Right lobe of liver (tissue), 6 donors: ENCODE data around the gene MYLK4. TPM values are rescaled to one million over a fixed set of nuclear protein-coding genes. Genes with fewer than 3 reads are reported as not detected.

Source experiments
- ATAC-seq, 4 donors: fragments of 200-7000 bp; cut with Tn5 transposase; one replicate each; pipeline ENCODE4 v1.9.1; 2020; ENCODE audit warnings: mild to moderate bottlenecking in 4 of 4, moderate library complexity in 4 of 4
- DNase-seq, 3 donors: peaks; one replicate each; pipeline ENCODE4 v3.0.0-alpha.2; 2020
- H3K27ac ChIP-seq, 3 donors: fragments of 200-600 bp; one replicate each; pipeline ENCODE4 v1.8.0; 2022
- H3K27me3 ChIP-seq, 2 donors: fragments of 200-600 bp; one replicate each; pipeline ENCODE4 v1.8.0; 2022
- H3K36me3 ChIP-seq, 4 donors: fragments of 200-600 bp; sonication (generic) in 1 of 4; one replicate each; pipeline versions ENCODE4 v1.5.1 to v1.8.0; 2017 to 2022; ENCODE audit warnings: control low read depth in 1 of 4
- H3K4me1 ChIP-seq, 4 donors: fragments of 200-600 bp; sonication (generic) in 1 of 4; one replicate each; pipeline versions ENCODE4 v1.5.1 to v1.8.0; 2017 to 2022; ENCODE audit warnings: control low read depth in 1 of 4
- H3K4me3 ChIP-seq, 3 donors: fragments of 200-600 bp; one replicate each; pipeline ENCODE4 v1.8.0; 2022
- H3K9me3 ChIP-seq, 4 donors: fragments of 200-600 bp; sonication (generic) in 1 of 4; one replicate each; pipeline versions ENCODE4 v1.5.1 to v1.8.0; 2017 to 2022; ENCODE audit warnings: control low read depth in 1 of 4
- POLR2A ChIP-seq: fragments of 450-650 bp; IDR thresholded peaks from one replicate; pipeline ENCODE4 v1.6.1; 2017; ENCODE audit warnings: antibody characterized with exemption, mild to moderate bottlenecking
- WGBS: methylation state at CpG from one replicate; pipeline ENCODE4 v1.1.6; 2018; ENCODE audit warnings: low coverage, low lambda C conversion rate; ENCODE audit not compliant: insufficient coverage; ENCODE audit errors: missing lambda C conversion rate; 5-methylcytosine and 5-hydroxymethylcytosine counted together
- intact Hi-C, 2 donors: fragments of 100-400 bp; cut with DNase I; formaldehyde crosslinking; loops; one replicate each; pipeline versions ENCODE4 v1.11.2 to v1.14.1; 2022
- total RNA-seq, 6 experiments: library from RNA; depleted of rRNA in 2 of 6; stranded (reverse); fragments of >200 nt in 2 of 6; fragmentation: NEBNext Ultra II Directional in 3 of 6; extraction: Animal tissue kit (Norgen Biotek cat#: 25700) in 3 of 6; gene quantifications; one replicate each; pipeline versions ENCODE4 v1.1.0 to v1.2.4, GENCODE V29; 2016 to 2023
- TF ChIP-seq, protein P1 (sequence below), 4 donors: fragments of 200-600 bp in 3 of 4; fragments of 450-650 bp in 1 of 4; IDR thresholded peaks; one replicate each; pipeline versions ENCODE4 v1.5.1 to v1.8.0; 2016 to 2022; ENCODE audit warnings: antibody characterized with exemption in 4 of 4, mild to moderate bottlenecking in 2 of 4
- donor health status: DM: no; HTN: yes; CAD: no.
- donor health status: DM: no; HTN: no; CAD: no.
- donor health status: DM: no; HTN: no; CAD: no.
- donor health status: DM: no; HTN: yes; CAD: no.
- donor health status: DM: no; HTN: yes; CAD: no.

MYLK4 gene
- total RNA-seq, 6 experiments from 2014 or later = 0.22 to 0.46 (median 0.27) TPM; not detected in 1

DNA sequence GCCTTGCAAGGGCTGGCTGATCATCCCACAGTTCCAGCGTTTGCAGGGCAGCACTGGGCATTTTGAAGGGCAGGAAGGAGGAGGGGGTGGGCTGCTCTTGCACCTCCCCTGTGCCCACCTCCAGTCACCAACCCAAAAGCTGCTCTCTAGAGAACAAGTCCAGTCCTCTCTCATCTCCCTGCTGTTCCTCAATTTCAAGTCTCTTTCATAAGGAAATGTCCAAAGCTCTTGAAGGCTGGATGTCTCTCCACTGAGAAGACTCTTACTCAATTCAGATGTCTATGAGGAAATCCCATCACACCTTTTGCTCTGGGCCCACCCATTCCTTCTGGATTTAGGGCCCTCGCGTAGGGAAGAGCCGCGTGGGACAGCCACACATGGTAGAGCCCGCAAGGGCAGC, 46.1 kb upstream of the MYLK4 start:
- H3K27ac ChIP-seq = no peak overlapping the region
- no peaks in the 10 kb centered on the region for H3K36me3 ChIP-seq
- no peaks in the 10 kb centered on the region for H3K9me3 ChIP-seq
- DNase-seq (no peak), ATAC-seq (no peak)
- no peaks in the 10 kb centered on the region for H3K4me1 ChIP-seq
- no peak overlapping the region for H3K4me3 ChIP-seq
- TF ChIP-seq, protein P1, sequence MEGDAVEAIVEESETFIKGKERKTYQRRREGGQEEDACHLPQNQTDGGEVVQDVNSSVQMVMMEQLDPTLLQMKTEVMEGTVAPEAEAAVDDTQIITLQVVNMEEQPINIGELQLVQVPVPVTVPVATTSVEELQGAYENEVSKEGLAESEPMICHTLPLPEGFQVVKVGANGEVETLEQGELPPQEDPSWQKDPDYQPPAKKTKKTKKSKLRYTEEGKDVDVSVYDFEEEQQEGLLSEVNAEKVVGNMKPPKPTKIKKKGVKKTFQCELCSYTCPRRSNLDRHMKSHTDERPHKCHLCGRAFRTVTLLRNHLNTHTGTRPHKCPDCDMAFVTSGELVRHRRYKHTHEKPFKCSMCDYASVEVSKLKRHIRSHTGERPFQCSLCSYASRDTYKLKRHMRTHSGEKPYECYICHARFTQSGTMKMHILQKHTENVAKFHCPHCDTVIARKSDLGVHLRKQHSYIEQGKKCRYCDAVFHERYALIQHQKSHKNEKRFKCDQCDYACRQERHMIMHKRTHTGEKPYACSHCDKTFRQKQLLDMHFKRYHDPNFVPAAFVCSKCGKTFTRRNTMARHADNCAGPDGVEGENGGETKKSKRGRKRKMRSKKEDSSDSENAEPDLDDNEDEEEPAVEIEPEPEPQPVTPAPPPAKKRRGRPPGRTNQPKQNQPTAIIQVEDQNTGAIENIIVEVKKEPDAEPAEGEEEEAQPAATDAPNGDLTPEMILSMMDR (IDR thresholded peaks at IDR 0.05) = no peak
- TF ChIP-seq POLR2A = no peak
- 82% methylated on average over 3 of the region's 6 CpGs for WGBS
- H3K27me3 ChIP-seq = no peaks in the 10 kb centered on the region
- intact Hi-C loops = no loop called here

DNA sequence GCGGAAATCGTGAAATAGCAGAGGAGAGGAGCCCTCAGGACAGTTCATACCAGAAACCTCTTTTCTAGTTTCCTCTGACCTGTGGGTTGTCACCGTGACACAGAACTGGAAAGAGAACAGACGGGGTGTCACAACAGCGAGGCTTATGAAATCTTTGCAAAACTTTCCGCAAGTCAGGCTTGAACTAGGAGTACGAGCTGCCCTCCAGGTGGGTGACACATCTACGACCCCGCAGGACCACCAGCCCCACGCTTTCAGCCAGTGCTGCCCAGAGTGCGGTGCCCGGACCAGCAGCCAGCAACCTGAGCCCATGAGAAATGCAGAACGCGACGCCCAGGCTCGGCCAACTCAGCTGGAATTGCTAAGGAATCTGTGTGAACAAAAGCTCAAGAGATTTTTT, 45.2 kb upstream of the MYLK4 start:
- Histone ChIP-seq H3K36me3 (no peaks in the 10 kb centered on the region), H3K27ac (no peak overlapping the region), H3K9me3 (no peaks in the 10 kb centered on the region), H3K4me1 (no peaks in the 10 kb centered on the region), H3K4me3 (no peak overlapping the region), H3K27me3 (no peaks in the 10 kb centered on the region)
- intact Hi-C loops = no loop called here
- DNase-seq (no peak), ATAC-seq (no peak)
- 69% methylated on average over 9 of the region's 16 CpGs for WGBS
- no peak for TF ChIP-seq POLR2A
- TF ChIP-seq, protein P1 (IDR thresholded peaks at IDR 0.05) = no peak

DNA sequence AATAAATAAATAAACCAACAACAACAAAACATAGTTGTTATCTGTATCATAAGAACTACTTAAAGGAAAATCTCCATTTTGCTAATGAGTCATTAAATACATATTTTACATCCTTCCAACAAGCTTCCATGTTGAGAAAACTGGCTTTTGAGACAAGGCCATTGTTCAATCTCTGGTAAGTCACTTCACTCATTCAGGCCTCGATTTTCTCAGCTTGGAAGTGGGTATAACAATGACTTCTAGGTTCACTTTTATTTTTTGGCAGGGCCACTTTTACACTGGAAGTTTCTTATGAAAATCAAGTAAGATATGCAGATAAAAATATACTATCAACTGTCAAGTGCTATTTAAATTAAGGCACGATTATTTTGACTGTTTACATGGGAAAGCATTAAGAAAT, 44.4 kb upstream of the MYLK4 start:
- Histone ChIP-seq H3K4me1 (no peaks in the 10 kb centered on the region), H3K27ac (no peak overlapping the region), H3K9me3 (no peaks in the 10 kb centered on the region), H3K27me3 (no peaks in the 10 kb centered on the region), H3K4me3 (no peak overlapping the region), H3K36me3 (no peaks in the 10 kb centered on the region)
- intact Hi-C loops = no loop called here
- no peak for DNase-seq
- no peak for TF ChIP-seq POLR2A
- TF ChIP-seq, protein P1 (IDR thresholded peaks at IDR 0.05) = no peak
- 68% methylated on average over 2 of the region's 2 CpGs for WGBS
- no peak for ATAC-seq

DNA sequence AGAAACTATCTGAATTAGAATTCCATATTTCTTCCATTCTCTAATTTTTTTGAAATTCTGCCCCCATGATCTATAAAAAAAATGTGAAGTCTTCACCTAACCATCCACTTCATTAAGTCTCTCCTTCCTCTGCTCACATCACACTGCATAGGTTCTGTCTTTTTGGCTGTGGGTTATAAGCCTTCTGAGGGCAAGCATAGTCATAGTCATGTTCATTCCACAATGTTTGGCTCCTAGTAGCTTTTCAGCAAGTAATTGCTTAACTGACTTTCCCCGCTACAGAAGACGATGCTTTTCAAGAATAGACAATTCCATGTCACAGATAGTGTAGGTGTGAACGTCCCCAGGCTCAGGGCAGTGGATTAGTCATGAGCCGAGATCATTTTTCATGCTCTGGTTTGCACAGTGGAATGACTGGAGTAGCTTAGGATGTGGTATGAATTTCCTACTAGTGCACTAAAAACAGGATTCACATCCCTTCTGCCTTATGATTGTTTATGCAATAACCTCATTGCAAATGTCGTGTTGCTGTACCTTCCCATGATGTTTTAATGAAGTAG, 43.5 kb upstream of the MYLK4 start:
- intact Hi-C loops = no loop called here
- H3K9me3 ChIP-seq = no peaks in the 10 kb centered on the region
- no peak overlapping the region for H3K27ac ChIP-seq
- TF ChIP-seq, protein P1 (IDR thresholded peaks at IDR 0.05) = no peak
- TF ChIP-seq POLR2A = no peak
- ATAC-seq (no peak), DNase-seq (no peak)
- 62% methylated on average over 5 of the region's 5 CpGs for WGBS
- H3K4me3 ChIP-seq = no peak overlapping the region
- no peaks in the 10 kb centered on the region for H3K36me3 ChIP-seq
- no peaks in the 10 kb centered on the region for H3K4me1 ChIP-seq
- H3K27me3 ChIP-seq = no peaks in the 10 kb centered on the region
